Smooth muscle cell (in vitro differentiated cells): Measurements from ENCODE around the gene FAM107B. TPM values are rescaled to one million over a fixed set of nuclear protein-coding genes. Genes with fewer than 3 reads are reported as not detected.

Experiments
- DNase-seq: peaks from one replicate; lab custom pipeline; 2025; ENCODE audit not compliant: unreplicated experiment; lab: John Stamatoyannopoulos, UW
- H2AFZ ChIP-seq: fragments of 200-600 bp; sonication (generic); 2 replicates; pipeline ENCODE4 v1.6.0; 2016; ENCODE audit warnings: antibody characterized with exemption, low read depth, mild to moderate bottlenecking
- H3F3A ChIP-seq: fragments of 200-600 bp; sonication (generic); 2 replicates; pipeline ENCODE4 v1.6.0; 2017; ENCODE audit warnings: antibody characterized with exemption, low read depth
- H3K27ac ChIP-seq: fragments of 200-600 bp; sonication (generic); 2 replicates; pipeline ENCODE4 v1.5.1; 2016; ENCODE audit warnings: low read depth, mild to moderate bottlenecking
- H3K27me3 ChIP-seq: fragments of 200-600 bp; sonication (generic); 2 replicates; pipeline ENCODE4 v1.6.1; 2016; ENCODE audit warnings: low read depth, mild to moderate bottlenecking
- H3K36me3 ChIP-seq: fragments of 200-600 bp; sonication (generic); 2 replicates; pipeline ENCODE4 v1.5.1; 2016; ENCODE audit warnings: low read depth
- H3K4me1 ChIP-seq: fragments of 200-600 bp; sonication (generic); 2 replicates; pipeline ENCODE4 v1.5.1; 2016; ENCODE audit warnings: low read depth
- H3K4me2 ChIP-seq: fragments of 200-600 bp; sonication (generic); 2 replicates; pipeline ENCODE4 v1.6.0; 2016; ENCODE audit warnings: mild to moderate bottlenecking
- H3K4me3 ChIP-seq: fragments of 200-600 bp; sonication (generic); 2 replicates; pipeline ENCODE4 v1.5.1; 2016; ENCODE audit warnings: mild to moderate bottlenecking
- H3K79me2 ChIP-seq: fragments of 200-600 bp; sonication (generic); 2 replicates; pipeline ENCODE4 v1.6.0; 2016; ENCODE audit warnings: low read depth, mild to moderate bottlenecking
- H3K9ac ChIP-seq: fragments of 200-600 bp; sonication (generic); 2 replicates; pipeline ENCODE4 v1.6.0; 2016; ENCODE audit warnings: low read depth
- H3K9me3 ChIP-seq: fragments of 200-600 bp; sonication (generic); replicated peaks from 2 replicates; pipeline ENCODE4 v1.5.1; 2016; ENCODE audit warnings: low read depth
- H4K20me1 ChIP-seq: fragments of 200-600 bp; sonication (generic); 2 replicates; pipeline ENCODE4 v1.6.0; 2016; ENCODE audit warnings: low read depth
- WGBS: methylation state at CpG from one replicate; pipeline ENCODE4 v1.1.7; 2016; ENCODE audit warnings: low lambda C conversion rate; 5-methylcytosine and 5-hydroxymethylcytosine counted together
- polyA plus RNA-seq: library from polyadenylated mRNA; unstranded; fragments of >200 nt; fragmentation: Nextera tagmentation; extraction: Ambion mirVana; gene quantifications from 2 replicates; pipeline ENCODE4 v1.2.1, GENCODE V29; 2016
- total RNA-seq: library from RNA; depleted of rRNA; stranded (reverse); fragments of >200 nt; gene quantifications from 2 replicates; pipeline ENCODE4 v1.2.3, GENCODE V29; 2014
- TF ChIP-seq, protein P1 (sequence below): fragments of 200-600 bp; sonication (generic); IDR thresholded peaks from 2 replicates; pipeline ENCODE4 v1.5.1; 2017; ENCODE audit warnings: borderline replicate concordance, mild to moderate bottlenecking, antibody characterized with exemption; ENCODE audit not compliant: insufficient read depth, poor library complexity, severe bottlenecking

The FAM107B gene
- total and polyA plus RNA-seq, 2 experiments from 2014 or later, result 8.7 to 9.0 TPM

DNA sequence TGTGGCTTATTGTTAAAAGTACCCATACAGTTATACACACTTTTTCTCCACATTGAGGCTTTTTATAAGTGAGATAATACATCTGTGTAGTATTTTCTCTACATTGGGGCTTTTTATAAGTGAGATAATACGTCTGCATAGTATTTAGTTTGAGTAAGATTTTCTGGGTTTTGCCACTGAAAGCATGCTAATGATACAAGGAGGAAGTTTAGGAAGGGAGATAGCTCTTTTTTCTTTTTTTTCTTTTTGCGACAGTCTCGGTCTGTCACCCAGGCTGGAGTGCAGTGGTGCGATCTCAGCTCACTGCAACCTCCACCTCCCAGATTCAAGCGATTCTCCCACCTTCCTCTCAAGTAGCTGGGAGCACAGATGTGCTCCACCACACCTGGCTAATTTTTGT lies 13.3 kb downstream of the FAM107B start:
- Histone ChIP-seq H2AFZ (no peak overlapping the region), H3K4me3 (no peak overlapping the region), H3K27ac (no peak overlapping the region), H3K4me1 (no peaks in the 10 kb centered on the region), H3K4me2 (no peak overlapping the region), H4K20me1 (no peaks in the 10 kb centered on the region), H3K9ac (no peak overlapping the region), H3F3A (no peaks in the 10 kb centered on the region), H3K9me3 (no peaks in the 10 kb centered on the region), H3K79me2 (no peaks in the 10 kb centered on the region), H3K36me3 (no peaks in the 10 kb centered on the region), H3K27me3 (peaks cover 11% of the 10 kb centered on the region)
- TF ChIP-seq, protein P1, sequence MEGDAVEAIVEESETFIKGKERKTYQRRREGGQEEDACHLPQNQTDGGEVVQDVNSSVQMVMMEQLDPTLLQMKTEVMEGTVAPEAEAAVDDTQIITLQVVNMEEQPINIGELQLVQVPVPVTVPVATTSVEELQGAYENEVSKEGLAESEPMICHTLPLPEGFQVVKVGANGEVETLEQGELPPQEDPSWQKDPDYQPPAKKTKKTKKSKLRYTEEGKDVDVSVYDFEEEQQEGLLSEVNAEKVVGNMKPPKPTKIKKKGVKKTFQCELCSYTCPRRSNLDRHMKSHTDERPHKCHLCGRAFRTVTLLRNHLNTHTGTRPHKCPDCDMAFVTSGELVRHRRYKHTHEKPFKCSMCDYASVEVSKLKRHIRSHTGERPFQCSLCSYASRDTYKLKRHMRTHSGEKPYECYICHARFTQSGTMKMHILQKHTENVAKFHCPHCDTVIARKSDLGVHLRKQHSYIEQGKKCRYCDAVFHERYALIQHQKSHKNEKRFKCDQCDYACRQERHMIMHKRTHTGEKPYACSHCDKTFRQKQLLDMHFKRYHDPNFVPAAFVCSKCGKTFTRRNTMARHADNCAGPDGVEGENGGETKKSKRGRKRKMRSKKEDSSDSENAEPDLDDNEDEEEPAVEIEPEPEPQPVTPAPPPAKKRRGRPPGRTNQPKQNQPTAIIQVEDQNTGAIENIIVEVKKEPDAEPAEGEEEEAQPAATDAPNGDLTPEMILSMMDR, result no peak
- 86% methylated on average over 5 of the region's 5 CpGs for WGBS
- DNase-seq, result no peak

DNA sequence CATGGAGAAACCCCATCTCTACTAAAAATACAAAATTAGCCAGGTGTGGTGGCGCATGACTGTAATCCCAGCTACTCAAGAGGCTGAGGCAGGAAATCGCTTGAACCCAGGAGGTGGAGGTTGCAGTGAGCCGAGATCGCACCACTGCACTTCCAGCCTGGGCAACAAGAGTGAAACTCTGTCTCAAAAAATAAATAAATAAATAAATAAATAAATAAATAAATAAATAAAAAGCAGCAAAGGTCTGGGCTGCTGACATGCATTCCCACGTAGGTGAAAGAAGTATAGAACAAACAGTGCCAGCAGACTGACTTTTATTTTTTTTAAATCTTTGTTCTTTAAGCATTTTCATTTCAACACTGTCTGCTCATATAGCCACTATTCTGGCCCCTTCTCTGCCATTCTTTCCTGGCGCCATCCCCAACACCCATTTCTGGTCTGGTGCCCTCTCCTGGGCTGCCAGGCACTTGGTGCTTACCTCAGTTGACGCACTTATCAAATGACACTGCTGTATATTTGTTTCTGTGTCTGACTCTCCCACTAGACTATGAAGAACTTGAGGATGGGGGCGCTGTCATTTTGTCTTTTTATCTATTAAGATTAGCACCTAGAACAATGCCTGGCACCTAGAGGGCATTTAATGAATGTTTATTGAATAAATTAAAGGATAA lies 15.6 kb downstream of the FAM107B start:
- Histone ChIP-seq H2AFZ (no peak overlapping the region), H3K79me2 (no peaks in the 10 kb centered on the region), H3K4me3 (no peak overlapping the region), H3F3A (no peaks in the 10 kb centered on the region), H3K27me3 (no peaks in the 10 kb centered on the region), H3K36me3 (no peaks in the 10 kb centered on the region), H3K9me3 (no peaks in the 10 kb centered on the region), H3K4me2 (no peak overlapping the region), H4K20me1 (no peaks in the 10 kb centered on the region), H3K9ac (no peak overlapping the region), H3K4me1 (no peaks in the 10 kb centered on the region), H3K27ac (no peak overlapping the region)
- DNase-seq, result no peak
- TF ChIP-seq, protein P1, result no peak
- WGBS, result 91% methylated on average over 8 of the region's 8 CpGs

DNA sequence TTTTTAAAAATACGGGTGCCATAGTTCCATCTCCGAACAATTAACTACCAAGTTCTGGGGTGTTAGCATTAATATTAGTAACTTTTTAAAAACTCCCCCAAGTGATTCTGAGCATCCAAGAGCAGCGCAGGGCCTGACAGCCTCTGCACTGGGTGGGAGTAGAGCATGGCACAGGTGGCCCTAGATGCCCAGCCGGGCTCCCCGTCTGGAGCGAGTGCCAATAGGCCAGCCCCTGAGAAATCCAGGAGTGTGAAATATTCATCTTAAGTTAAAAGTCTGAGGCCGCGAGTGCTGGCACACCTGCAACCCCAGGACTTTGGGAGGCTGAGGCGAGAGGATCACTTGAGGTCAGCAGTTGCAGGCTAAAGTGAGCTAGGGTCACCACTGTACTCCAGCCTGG lies 16.2 kb downstream of the FAM107B start:
- no peaks in the 10 kb centered on the region for H3K9me3 ChIP-seq
- 97% methylated on average over 9 of the region's 9 CpGs for WGBS
- DNase-seq, result no peak
- no peaks in the 10 kb centered on the region for H3F3A ChIP-seq
- H4K20me1 ChIP-seq, result no peaks in the 10 kb centered on the region
- H3K9ac ChIP-seq, result no peak overlapping the region
- no peak overlapping the region for H2AFZ ChIP-seq
- no peaks in the 10 kb centered on the region for H3K36me3 ChIP-seq
- no peak overlapping the region for H3K4me2 ChIP-seq
- TF ChIP-seq, protein P1, result no peak
- no peak overlapping the region for H3K4me3 ChIP-seq
- no peaks in the 10 kb centered on the region for H3K27me3 ChIP-seq
- H3K4me1 ChIP-seq, result no peaks in the 10 kb centered on the region
- no peaks in the 10 kb centered on the region for H3K79me2 ChIP-seq
- H3K27ac ChIP-seq, result no peak overlapping the region

DNA sequence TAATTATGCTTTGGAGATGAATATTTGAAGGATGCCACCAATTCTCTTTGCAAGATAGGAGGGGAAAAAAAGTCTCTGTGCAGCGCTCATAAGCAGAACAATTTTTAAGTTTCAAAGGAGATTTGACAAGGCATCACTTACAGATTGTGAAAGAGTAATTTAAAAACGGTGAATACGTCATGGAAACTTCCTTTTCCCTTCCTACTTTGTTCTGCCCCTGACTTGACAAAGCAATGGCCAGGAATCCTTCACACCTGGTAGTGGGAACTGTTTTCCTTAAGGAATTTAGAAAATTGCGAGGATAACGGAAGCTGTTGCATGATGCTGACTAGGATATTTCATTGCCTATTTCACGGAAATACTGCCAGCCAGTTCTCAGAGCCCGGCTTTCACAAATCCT lies 16.7 kb downstream of the FAM107B start:
- 94% methylated on average over 7 of the region's 7 CpGs for WGBS
- DNase-seq, result no peak

More for the DNA sequence above, 16.7 kb downstream of the FAM107B start:
- Histone ChIP-seq H3K4me2 (no peak overlapping the region), H3K27ac (no peak overlapping the region), H3F3A (no peaks in the 10 kb centered on the region), H4K20me1 (no peaks in the 10 kb centered on the region), H3K79me2 (no peaks in the 10 kb centered on the region), H3K9me3 (no peaks in the 10 kb centered on the region), H3K36me3 (no peaks in the 10 kb centered on the region), H3K9ac (no peak overlapping the region), H2AFZ (no peak overlapping the region), H3K4me3 (no peak overlapping the region), H3K4me1 (no peaks in the 10 kb centered on the region), H3K27me3 (peaks cover 4% of the 10 kb centered on the region)
- TF ChIP-seq, protein P1, result no peak
